ENCODE data around the gene MTHFD1.
A peak's percentile ranks its signal among the peaks of the same experiment; 100 is the strongest.
"Not testable (repeated sequence)": the region's sequence is repeated elsewhere in the genome, so short reads cannot be mapped to it uniquely, and the experiment has no call there.

The MTHFD1 gene

DNA sequence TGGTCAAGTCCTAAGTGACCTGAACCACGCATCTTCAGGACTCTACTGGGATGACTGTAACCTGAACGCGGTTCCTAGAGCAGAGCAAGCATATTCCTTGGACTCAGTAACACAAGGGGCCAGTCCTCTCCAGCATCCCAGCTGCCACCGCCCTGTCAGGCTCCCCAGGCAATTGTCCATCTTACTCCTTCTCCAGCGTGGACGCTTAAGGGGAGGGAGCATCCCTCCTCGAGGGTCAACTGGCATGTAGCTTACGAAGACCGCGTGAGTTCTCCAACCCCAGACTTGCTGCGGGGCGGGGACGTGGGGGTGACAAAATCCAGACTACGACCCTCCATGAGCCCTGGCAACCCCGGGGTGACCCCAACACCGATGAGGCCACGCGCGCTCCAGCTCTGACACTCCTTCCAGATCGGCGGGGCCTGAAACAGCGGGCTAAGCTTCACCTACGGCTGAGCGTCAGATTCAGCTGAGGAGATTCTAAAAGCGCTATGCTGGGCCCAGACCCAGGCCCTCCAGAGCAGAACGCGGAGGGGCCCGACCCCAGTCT is 846 bp upstream of the MTHFD1 start:
- Histone ChIP-seq H3K27me3 (ENCODE audit: control insufficient read depth in 2 of 2, insufficient read depth in 2 of 2, low read length in 2 of 2) (no peaks in the 10 kb centered on the region), H3K4me3 (ENCODE audit: low read length in 2 of 2) (peak overlapping the region; percentile 87 to 98), H3K27ac (ENCODE audit: low read depth in 2 of 2, low read length in 2 of 2) (peak overlapping the region; percentile 79 to 82), H3K9ac (ENCODE audit: low read depth in 1 of 2, low read length in 2 of 2) (peak overlapping the region; percentile 74 to 81), H3K4me1 (ENCODE audit: control insufficient read depth in 2 of 2, insufficient read depth in 2 of 2, low read length in 2 of 2) (peaks cover 11 to 13% of the 10 kb centered on the region in 2 donors), H3K9me3 (ENCODE audit: control insufficient read depth in 2 of 2, low read length in 2 of 2) (no peaks in the 10 kb centered on the region), H3K36me3 (ENCODE audit: control insufficient read depth in 2 of 2, insufficient read depth in 2 of 2, low read length in 2 of 2) (no peaks in the 10 kb centered on the region)

DNA sequence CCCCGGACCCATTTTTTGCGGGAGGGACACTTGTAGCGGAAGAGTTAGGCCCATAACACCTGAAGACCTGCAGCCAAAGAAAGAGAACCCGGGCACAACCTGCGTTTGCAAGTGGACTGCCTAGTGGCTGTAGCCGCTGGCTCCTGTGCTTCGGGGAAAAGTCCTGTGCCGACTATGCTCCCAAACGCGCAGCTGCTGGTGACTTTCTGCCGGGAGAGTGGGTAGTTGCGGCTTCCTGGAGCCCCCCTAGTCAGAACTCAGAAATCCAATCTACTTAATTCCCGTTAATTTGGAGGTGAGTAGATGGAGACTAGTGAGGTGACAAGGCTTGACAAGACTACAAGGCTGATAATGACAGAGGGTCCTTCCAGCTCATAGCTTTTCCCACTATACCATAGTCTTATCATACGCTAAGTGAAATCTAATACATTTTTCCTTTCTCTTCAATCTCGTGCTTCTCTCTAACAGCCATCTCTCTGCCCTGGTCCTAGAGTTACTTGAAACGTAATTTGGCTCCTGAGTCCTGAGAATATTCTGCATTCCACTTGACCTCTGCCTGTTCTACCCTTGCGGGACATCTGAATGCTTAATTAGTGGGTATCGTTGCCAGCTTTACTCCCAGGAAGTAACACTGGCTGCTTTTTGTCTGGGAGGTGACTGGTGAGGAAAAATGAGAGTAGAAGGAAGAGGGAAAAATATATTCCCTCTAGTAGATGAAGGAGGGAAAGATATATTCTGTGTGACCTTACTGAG is 556 bp downstream of the MTHFD1 start:
- Histone ChIP-seq H3K36me3 (ENCODE audit: control insufficient read depth in 2 of 2, insufficient read depth in 2 of 2, low read length in 2 of 2) (no peaks in the 10 kb centered on the region), H3K9me3 (ENCODE audit: control insufficient read depth in 2 of 2, low read length in 2 of 2) (no peaks in the 10 kb centered on the region), H3K27me3 (ENCODE audit: control insufficient read depth in 2 of 2, insufficient read depth in 2 of 2, low read length in 2 of 2) (no peaks in the 10 kb centered on the region), H3K27ac (ENCODE audit: low read depth in 2 of 2, low read length in 2 of 2) (peak overlapping the region; percentile 42 to 82), H3K4me3 (ENCODE audit: low read length in 2 of 2) (peak overlapping the region; percentile 87 to 98), H3K4me1 (ENCODE audit: control insufficient read depth in 2 of 2, insufficient read depth in 2 of 2, low read length in 2 of 2) (peaks cover 11 to 13% of the 10 kb centered on the region in 2 donors), H3K9ac (ENCODE audit: low read depth in 1 of 2, low read length in 2 of 2) (peak overlapping the region; percentile 81 to 88)

DNA sequence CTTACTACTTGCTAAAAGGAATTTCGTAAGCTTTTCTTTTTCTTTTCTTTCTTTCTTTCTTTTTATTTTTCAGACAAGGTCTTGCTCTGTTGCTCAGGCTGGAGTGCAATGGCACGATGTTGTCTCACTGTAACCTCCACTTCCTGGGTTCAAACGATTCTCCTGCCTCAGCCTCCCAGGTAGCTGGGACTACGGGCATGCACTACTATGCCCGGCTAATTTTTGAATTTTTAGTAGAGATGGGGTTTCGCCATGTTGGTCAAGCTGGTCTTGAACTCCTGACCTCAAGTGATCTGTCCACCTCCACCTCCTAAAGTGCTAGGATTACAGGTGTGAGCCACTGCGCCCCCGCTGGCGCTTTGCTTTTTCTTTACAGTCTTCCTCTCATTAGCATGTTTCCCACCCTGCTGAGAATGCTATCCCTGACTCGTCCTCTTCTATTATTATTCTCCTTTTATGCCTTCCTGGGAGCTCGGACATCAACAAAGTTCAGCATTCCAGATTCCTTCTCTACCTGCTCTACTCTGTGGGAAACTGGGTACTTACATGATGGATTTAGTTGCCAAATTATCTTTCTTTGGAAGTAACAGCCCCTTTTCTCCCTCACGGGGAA is 3.1 kb downstream of the MTHFD1 start:
- H3K4me1 ChIP-seq (ENCODE audit: control insufficient read depth in 2 of 2, insufficient read depth in 2 of 2, low read length in 2 of 2): peaks cover 14 to 16% of the 10 kb centered on the region in 2 donors
- H3K27ac ChIP-seq (ENCODE audit: low read depth in 2 of 2, low read length in 2 of 2): no peak overlapping the region
- no peaks in the 10 kb centered on the region for H3K27me3 ChIP-seq (ENCODE audit: control insufficient read depth in 2 of 2, insufficient read depth in 2 of 2, low read length in 2 of 2)
- H3K9ac ChIP-seq (ENCODE audit: low read depth in 1 of 2, low read length in 2 of 2): no peak overlapping the region
- H3K9me3 ChIP-seq (ENCODE audit: control insufficient read depth in 2 of 2, low read length in 2 of 2): no peaks in the 10 kb centered on the region
- no peak overlapping the region for H3K4me3 ChIP-seq (ENCODE audit: low read length in 2 of 2)
- no peaks in the 10 kb centered on the region for H3K36me3 ChIP-seq (ENCODE audit: control insufficient read depth in 2 of 2, insufficient read depth in 2 of 2, low read length in 2 of 2)

DNA sequence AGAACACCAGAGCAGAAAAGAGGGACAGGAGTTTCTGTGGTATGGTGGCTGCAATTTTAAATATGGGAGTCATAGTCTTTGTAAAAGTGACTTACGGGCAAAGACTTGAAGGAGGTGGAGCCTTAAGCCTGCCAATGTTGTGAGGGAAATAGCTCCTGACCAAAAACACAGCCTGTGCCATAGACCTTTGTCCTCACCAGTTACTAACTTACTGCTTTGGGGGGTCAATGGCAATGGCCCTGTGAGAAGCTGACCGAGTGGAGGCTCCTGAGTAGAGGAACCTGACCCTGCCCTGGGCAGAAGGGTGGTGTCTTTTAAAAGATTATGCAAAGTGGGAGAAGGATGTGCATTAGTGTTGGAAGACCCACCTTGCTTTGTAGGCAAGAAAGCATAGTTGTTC is 3.8 kb downstream of the MTHFD1 start:
- Histone ChIP-seq H3K27ac (ENCODE audit: low read depth in 2 of 2, low read length in 2 of 2) (no peak overlapping the region), H3K36me3 (ENCODE audit: control insufficient read depth in 2 of 2, insufficient read depth in 2 of 2, low read length in 2 of 2) (no peaks in the 10 kb centered on the region), H3K4me3 (ENCODE audit: low read length in 2 of 2) (no peak overlapping the region), H3K4me1 (ENCODE audit: control insufficient read depth in 2 of 2, insufficient read depth in 2 of 2, low read length in 2 of 2) (peaks cover 14 to 15% of the 10 kb centered on the region in 2 donors), H3K27me3 (ENCODE audit: control insufficient read depth in 2 of 2, insufficient read depth in 2 of 2, low read length in 2 of 2) (no peaks in the 10 kb centered on the region), H3K9ac (ENCODE audit: low read depth in 1 of 2, low read length in 2 of 2) (no peak overlapping the region), H3K9me3 (ENCODE audit: control insufficient read depth in 2 of 2, low read length in 2 of 2) (no peaks in the 10 kb centered on the region)

GRCh38 chr14:64393189-64393726 is 5.1 kb downstream of the MTHFD1 start:
- not testable (repeated sequence) for H3K4me3 ChIP-seq (ENCODE audit: low read length in 2 of 2); H3K9me3 ChIP-seq (ENCODE audit: control insufficient read depth in 2 of 2, low read length in 2 of 2); H3K36me3 ChIP-seq (ENCODE audit: control insufficient read depth in 2 of 2, insufficient read depth in 2 of 2, low read length in 2 of 2); H3K9ac ChIP-seq (ENCODE audit: low read depth in 1 of 2, low read length in 2 of 2); H3K27ac ChIP-seq (ENCODE audit: low read depth in 2 of 2, low read length in 2 of 2); H3K27me3 ChIP-seq (ENCODE audit: control insufficient read depth in 2 of 2, insufficient read depth in 2 of 2, low read length in 2 of 2)
- H3K4me1 ChIP-seq (ENCODE audit: control insufficient read depth in 2 of 2, insufficient read depth in 2 of 2, low read length in 2 of 2): peaks cover 10 to 12% of the 10 kb centered on the region in 2 donors

GRCh38 chr14:64394423-64394822 is 6.3 kb downstream of the MTHFD1 start:
- Histone ChIP-seq H3K36me3 (ENCODE audit: control insufficient read depth in 2 of 2, insufficient read depth in 2 of 2, low read length in 2 of 2) (no peaks in the 10 kb centered on the region), H3K27ac (ENCODE audit: low read depth in 2 of 2, low read length in 2 of 2) (no peak overlapping the region), H3K9ac (ENCODE audit: low read depth in 1 of 2, low read length in 2 of 2) (peak overlapping the region in 1 of 2 donors; percentile 10), H3K4me1 (ENCODE audit: control insufficient read depth in 2 of 2, insufficient read depth in 2 of 2, low read length in 2 of 2) (peaks cover 3% of the 10 kb centered on the region in 2 donors), H3K4me3 (ENCODE audit: low read length in 2 of 2) (no peak overlapping the region), H3K27me3 (ENCODE audit: control insufficient read depth in 2 of 2, insufficient read depth in 2 of 2, low read length in 2 of 2) (no peaks in the 10 kb centered on the region), H3K9me3 (ENCODE audit: control insufficient read depth in 2 of 2, low read length in 2 of 2) (no peaks in the 10 kb centered on the region)

DNA sequence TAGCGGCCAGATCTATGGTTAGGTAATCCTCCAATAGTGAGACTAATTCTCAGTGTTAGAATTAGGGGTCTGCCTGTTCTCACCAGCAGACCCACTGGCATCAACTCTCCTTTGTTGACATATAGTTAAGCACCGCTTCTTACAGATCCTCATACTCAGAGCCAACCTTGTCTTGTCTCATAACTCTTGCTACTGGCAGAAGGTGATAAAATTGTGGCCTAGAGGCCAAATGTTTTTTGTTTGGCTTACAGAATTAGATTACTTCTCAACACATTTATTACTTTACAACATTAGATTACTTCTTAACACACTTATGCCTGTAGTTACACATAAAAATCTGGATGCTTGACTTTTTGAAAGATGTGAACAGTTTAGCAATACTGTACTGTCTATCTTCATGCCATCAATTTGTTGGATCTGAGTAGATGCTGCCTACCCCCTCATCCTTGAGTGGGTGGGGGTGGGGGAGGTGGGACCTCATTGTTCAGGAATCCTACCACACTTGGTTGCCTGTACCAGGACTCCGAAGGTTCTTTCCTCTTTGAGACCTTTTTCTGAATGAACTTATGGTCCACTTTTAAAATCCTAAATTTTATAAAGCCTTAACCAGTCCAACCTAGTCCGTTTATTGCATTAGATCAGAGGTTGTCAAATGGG is 7.0 kb downstream of the MTHFD1 start:
- H3K9ac ChIP-seq (ENCODE audit: low read depth in 1 of 2, low read length in 2 of 2): peak overlapping the region in 1 of 2 donors; percentile 10
- no peak overlapping the region for H3K4me3 ChIP-seq (ENCODE audit: low read length in 2 of 2)

DNA sequence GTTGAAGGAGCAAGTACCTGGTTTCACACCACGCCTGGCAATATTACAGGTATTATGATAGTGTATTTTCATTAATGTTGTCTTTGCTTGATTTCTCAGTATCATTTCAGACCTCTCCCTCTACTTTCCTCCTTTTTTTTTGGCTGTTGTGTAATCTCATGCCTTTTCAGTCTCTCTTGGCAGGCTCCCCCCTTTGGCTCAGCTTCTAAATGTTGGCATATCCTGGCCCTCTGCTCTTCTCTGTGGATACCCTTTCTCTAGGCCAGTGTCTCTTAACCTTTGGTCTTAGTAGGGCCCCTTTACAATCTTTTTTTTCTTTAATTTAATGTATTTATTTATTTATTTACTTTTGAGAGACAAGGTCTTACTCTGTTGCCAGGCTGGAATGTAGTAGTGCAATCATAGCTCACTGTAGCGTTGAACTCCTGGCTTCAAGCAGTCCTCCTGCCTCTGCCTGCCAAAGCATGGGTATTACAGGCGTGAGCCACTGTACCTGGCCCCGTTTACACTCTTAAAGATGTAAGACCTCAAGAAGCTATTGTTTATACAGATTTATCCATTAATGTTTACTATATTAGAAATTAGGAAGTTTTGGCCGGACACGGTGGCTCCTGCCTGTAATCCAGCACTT is 12.8 kb downstream of the MTHFD1 start:
- Histone ChIP-seq H3K9ac (ENCODE audit: low read depth in 1 of 2, low read length in 2 of 2) (no peak overlapping the region), H3K27ac (ENCODE audit: low read depth in 2 of 2, low read length in 2 of 2) (no peak overlapping the region), H3K36me3 (ENCODE audit: control insufficient read depth in 2 of 2, insufficient read depth in 2 of 2, low read length in 2 of 2) (peaks cover 5 to 6% of the 10 kb centered on the region in 2 donors), H3K4me3 (ENCODE audit: low read length in 2 of 2) (no peak overlapping the region), H3K4me1 (ENCODE audit: control insufficient read depth in 2 of 2, insufficient read depth in 2 of 2, low read length in 2 of 2) (no peaks in the 10 kb centered on the region), H3K9me3 (ENCODE audit: control insufficient read depth in 2 of 2, low read length in 2 of 2) (no peaks in the 10 kb centered on the region), H3K27me3 (ENCODE audit: control insufficient read depth in 2 of 2, insufficient read depth in 2 of 2, low read length in 2 of 2) (no peaks in the 10 kb centered on the region)

More for the DNA sequence above, 7.0 kb downstream of the MTHFD1 start:
- H3K4me1 ChIP-seq (ENCODE audit: control insufficient read depth in 2 of 2, insufficient read depth in 2 of 2, low read length in 2 of 2): peaks cover 3% of the 10 kb centered on the region in 2 donors
- no peaks in the 10 kb centered on the region for H3K36me3 ChIP-seq (ENCODE audit: control insufficient read depth in 2 of 2, insufficient read depth in 2 of 2, low read length in 2 of 2)
- H3K9me3 ChIP-seq (ENCODE audit: control insufficient read depth in 2 of 2, low read length in 2 of 2): no peaks in the 10 kb centered on the region
- no peaks in the 10 kb centered on the region for H3K27me3 ChIP-seq (ENCODE audit: control insufficient read depth in 2 of 2, insufficient read depth in 2 of 2, low read length in 2 of 2)
- no peak overlapping the region for H3K27ac ChIP-seq (ENCODE audit: low read depth in 2 of 2, low read length in 2 of 2)

DNA sequence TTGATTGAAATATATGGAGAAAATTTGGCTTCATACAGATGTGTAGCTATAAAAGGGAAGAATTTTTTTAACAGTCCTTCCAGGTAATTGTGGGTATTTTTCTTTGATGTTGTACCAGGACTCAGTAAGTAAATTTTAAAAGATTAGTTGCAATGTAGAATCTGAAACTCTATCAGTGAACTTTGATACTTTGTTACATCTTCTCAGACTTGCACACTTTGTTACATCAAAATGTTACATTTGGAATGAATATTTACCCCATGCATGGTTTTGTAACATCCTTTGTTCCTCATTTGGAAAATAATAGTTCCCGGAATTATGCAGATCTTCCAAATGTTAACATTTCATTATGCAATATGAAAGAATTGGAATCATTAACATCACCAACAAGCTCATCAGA is 13.8 kb downstream of the MTHFD1 start:
- Histone ChIP-seq H3K4me3 (ENCODE audit: low read length in 2 of 2) (no peak overlapping the region), H3K9me3 (ENCODE audit: control insufficient read depth in 2 of 2, low read length in 2 of 2) (no peaks in the 10 kb centered on the region), H3K27me3 (ENCODE audit: control insufficient read depth in 2 of 2, insufficient read depth in 2 of 2, low read length in 2 of 2) (no peaks in the 10 kb centered on the region), H3K36me3 (ENCODE audit: control insufficient read depth in 2 of 2, insufficient read depth in 2 of 2, low read length in 2 of 2) (peaks cover 5 to 6% of the 10 kb centered on the region in 2 donors), H3K9ac (ENCODE audit: low read depth in 1 of 2, low read length in 2 of 2) (no peak overlapping the region), H3K4me1 (ENCODE audit: control insufficient read depth in 2 of 2, insufficient read depth in 2 of 2, low read length in 2 of 2) (no peaks in the 10 kb centered on the region), H3K27ac (ENCODE audit: low read depth in 2 of 2, low read length in 2 of 2) (no peak overlapping the region)

Data from mucosa of rectum (tissue), 2 donors.